HCT116 (cell line): ENCODE measurements around the gene AOC3.

ENCODE experiments used
- CEBPB ChIP-seq: IDR thresholded peaks from 2 replicates; pipeline ENCODE4 v1.6.1; 2012; ENCODE audit warnings: low read depth
- CTCF ChIP-seq, 3 experiments: fragments of 200-600 bp in 1 of 3; sonication (generic) in 1 of 3; IDR thresholded peaks in 2 of 3; conservative IDR thresholded peaks in 1 of 3; 2 replicates each; pipeline ENCODE4 v1.5.1; 2012 to 2017; ENCODE audit warnings: low read depth in 2 of 3, low read length in 2 of 3, antibody characterized with exemption in 1 of 3, borderline replicate concordance in 1 of 3, control low read depth in 1 of 3, mild to moderate bottlenecking in 1 of 3, mixed read lengths in 1 of 3, mixed run types in 1 of 3, moderate library complexity in 1 of 3; ENCODE audit not compliant: insufficient read depth in 1 of 3
- JUND ChIP-seq: IDR thresholded peaks from 2 replicates; pipeline ENCODE4 v1.6.1; 2012
- POLR2A ChIP-seq: IDR thresholded peaks from 2 replicates; pipeline ENCODE4 v1.7.0; 2011; ENCODE audit warnings: borderline replicate concordance; ENCODE audit not compliant: insufficient read depth, insufficient read length; ENCODE audit errors: extremely low read depth
- RAD21 ChIP-seq: IDR thresholded peaks from 2 replicates; pipeline ENCODE4 v1.6.1; 2012; ENCODE audit warnings: low read depth, mild to moderate bottlenecking
- SRF ChIP-seq: IDR thresholded peaks from 2 replicates; pipeline ENCODE4 v1.6.1; 2012; ENCODE audit warnings: low read depth
- TF ChIP-seq, protein P1 (sequence below): IDR thresholded peaks from 2 replicates; pipeline ENCODE4 v1.6.1; 2012; ENCODE audit warnings: low read depth

DNA sequence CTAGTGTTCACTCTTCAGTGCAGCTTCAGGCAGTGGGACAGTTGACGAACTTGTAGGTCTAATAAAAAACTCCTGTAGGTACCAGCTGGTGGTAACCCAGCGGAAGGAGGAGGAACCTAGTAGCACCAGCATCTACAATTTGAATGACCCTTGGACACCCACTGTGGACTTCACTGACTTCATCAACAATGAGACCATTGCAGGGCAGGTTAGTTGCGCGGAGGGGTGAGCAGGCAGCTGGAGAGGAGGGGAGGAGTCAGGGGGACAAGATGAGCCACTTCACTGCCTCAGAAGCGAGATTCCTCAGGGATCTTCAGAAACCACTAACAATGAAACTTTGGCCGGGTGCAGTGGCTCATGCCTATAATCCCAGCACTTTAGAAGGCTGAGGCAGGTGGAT is 22.3 kb downstream of the AOC3 start:
- TF ChIP-seq CTCF (IDR thresholded peaks at IDR 0.05 in 2 of 3, conservative IDR thresholded peaks at IDR 0.05 in 1 of 3; ENCODE audit: borderline replicate concordance in 1 of 3, insufficient read depth in 1 of 3, low read depth in 2 of 3, low read length in 2 of 3) (no peak), RAD21 (no peak), POLR2A (no peak), CEBPB (no peak), JUND (no peak), SRF (no peak)
- TF ChIP-seq, protein P1, sequence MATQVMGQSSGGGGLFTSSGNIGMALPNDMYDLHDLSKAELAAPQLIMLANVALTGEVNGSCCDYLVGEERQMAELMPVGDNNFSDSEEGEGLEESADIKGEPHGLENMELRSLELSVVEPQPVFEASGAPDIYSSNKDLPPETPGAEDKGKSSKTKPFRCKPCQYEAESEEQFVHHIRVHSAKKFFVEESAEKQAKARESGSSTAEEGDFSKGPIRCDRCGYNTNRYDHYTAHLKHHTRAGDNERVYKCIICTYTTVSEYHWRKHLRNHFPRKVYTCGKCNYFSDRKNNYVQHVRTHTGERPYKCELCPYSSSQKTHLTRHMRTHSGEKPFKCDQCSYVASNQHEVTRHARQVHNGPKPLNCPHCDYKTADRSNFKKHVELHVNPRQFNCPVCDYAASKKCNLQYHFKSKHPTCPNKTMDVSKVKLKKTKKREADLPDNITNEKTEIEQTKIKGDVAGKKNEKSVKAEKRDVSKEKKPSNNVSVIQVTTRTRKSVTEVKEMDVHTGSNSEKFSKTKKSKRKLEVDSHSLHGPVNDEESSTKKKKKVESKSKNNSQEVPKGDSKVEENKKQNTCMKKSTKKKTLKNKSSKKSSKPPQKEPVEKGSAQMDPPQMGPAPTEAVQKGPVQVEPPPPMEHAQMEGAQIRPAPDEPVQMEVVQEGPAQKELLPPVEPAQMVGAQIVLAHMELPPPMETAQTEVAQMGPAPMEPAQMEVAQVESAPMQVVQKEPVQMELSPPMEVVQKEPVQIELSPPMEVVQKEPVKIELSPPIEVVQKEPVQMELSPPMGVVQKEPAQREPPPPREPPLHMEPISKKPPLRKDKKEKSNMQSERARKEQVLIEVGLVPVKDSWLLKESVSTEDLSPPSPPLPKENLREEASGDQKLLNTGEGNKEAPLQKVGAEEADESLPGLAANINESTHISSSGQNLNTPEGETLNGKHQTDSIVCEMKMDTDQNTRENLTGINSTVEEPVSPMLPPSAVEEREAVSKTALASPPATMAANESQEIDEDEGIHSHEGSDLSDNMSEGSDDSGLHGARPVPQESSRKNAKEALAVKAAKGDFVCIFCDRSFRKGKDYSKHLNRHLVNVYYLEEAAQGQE = no peak
